ENCODE results near the gene NPNT.

NPNT gene

GRCh38 chr4:105878668-105879067 lies 16.6 kb upstream of the NPNT start:
- Histone ChIP-seq H3K36me3 (ENCODE audit: insufficient read depth, low read length) (no peaks in the 10 kb centered on the region), H3K4me2 (ENCODE audit: low read length) (no peak overlapping the region), H3K9me3 (ENCODE audit: low read length) (no peaks in the 10 kb centered on the region), H3K9ac (ENCODE audit: low read length) (no peak overlapping the region), H4K20me1 (ENCODE audit: insufficient read depth, low read length) (no peaks in the 10 kb centered on the region), H3K4me1 (ENCODE audit: insufficient read depth, low read length, severe bottlenecking) (no peaks in the 10 kb centered on the region), H3F3A (ENCODE audit: insufficient read depth, low read length) (no peaks in the 10 kb centered on the region), H3K4me3 (ENCODE audit: low read depth, low read length, poor library complexity, severe bottlenecking) (no peak overlapping the region), H3K27me3 (ENCODE audit: insufficient read depth, low read length) (no peaks in the 10 kb centered on the region), H2AFZ (ENCODE audit: low read length) (no peak overlapping the region), H3K9me2 (ENCODE audit: low read depth, low read length) (no peaks in the 10 kb centered on the region), H3K27ac (ENCODE audit: low read depth, low read length, poor library complexity, severe bottlenecking) (no peak overlapping the region), H3K79me2 (ENCODE audit: insufficient read depth, low read length) (no peaks in the 10 kb centered on the region)
- TF ChIP-seq EZH2 (IDR thresholded peaks at IDR 0.05; ENCODE audit: borderline replicate concordance, low read length) = no peak
- no peak for TF ChIP-seq CTCF (IDR thresholded peaks at IDR 0.05; ENCODE audit: low read length)

GRCh38 chr4:105887508-105887907 lies 7.8 kb upstream of the NPNT start:
- H3K36me3 ChIP-seq (ENCODE audit: insufficient read depth, low read length) = no peaks in the 10 kb centered on the region
- H3K27me3 ChIP-seq (ENCODE audit: insufficient read depth, low read length) = no peaks in the 10 kb centered on the region
- no peak overlapping the region for H2AFZ ChIP-seq (ENCODE audit: low read length)
- no peak overlapping the region for H3K27ac ChIP-seq (ENCODE audit: low read depth, low read length, poor library complexity, severe bottlenecking)
- no peak overlapping the region for H3K9ac ChIP-seq (ENCODE audit: low read length)
- no peaks in the 10 kb centered on the region for H3K9me2 ChIP-seq (ENCODE audit: low read depth, low read length)
- H3K4me1 ChIP-seq (ENCODE audit: insufficient read depth, low read length, severe bottlenecking) = no peaks in the 10 kb centered on the region
- no peak overlapping the region for H3K4me3 ChIP-seq (ENCODE audit: low read depth, low read length, poor library complexity, severe bottlenecking)
- H3K4me2 ChIP-seq (ENCODE audit: low read length) = no peak overlapping the region
- no peaks in the 10 kb centered on the region for H4K20me1 ChIP-seq (ENCODE audit: insufficient read depth, low read length)
- TF ChIP-seq CTCF (IDR thresholded peaks at IDR 0.05; ENCODE audit: low read length) (no peak), EZH2 (IDR thresholded peaks at IDR 0.05; ENCODE audit: borderline replicate concordance, low read length) (no peak)
- H3K9me3 ChIP-seq (ENCODE audit: low read length) = no peaks in the 10 kb centered on the region
- H3F3A ChIP-seq (ENCODE audit: insufficient read depth, low read length) = no peaks in the 10 kb centered on the region
- no peaks in the 10 kb centered on the region for H3K79me2 ChIP-seq (ENCODE audit: insufficient read depth, low read length)

GRCh38 chr4:105895583-105896460 lies 551 bp downstream of the NPNT start:
- peak overlapping the region; percentile 43 for H3K4me3 ChIP-seq (ENCODE audit: low read depth, low read length, poor library complexity, severe bottlenecking)
- H2AFZ ChIP-seq (ENCODE audit: low read length) = no peak overlapping the region
- no peak overlapping the region for H3K27ac ChIP-seq (ENCODE audit: low read depth, low read length, poor library complexity, severe bottlenecking)
- no peaks in the 10 kb centered on the region for H3K9me3 ChIP-seq (ENCODE audit: low read length)
- H3K9ac ChIP-seq (ENCODE audit: low read length) = no peak overlapping the region; the same call in 1 of the 2 replicates
- no peaks in the 10 kb centered on the region for H3K9me2 ChIP-seq (ENCODE audit: low read depth, low read length)
- peaks cover 15% of the 10 kb centered on the region for H3K4me1 ChIP-seq (ENCODE audit: insufficient read depth, low read length, severe bottlenecking)
- H3K4me2 ChIP-seq (ENCODE audit: low read length) = peak overlapping the region; percentile 52
- H3K27me3 ChIP-seq (ENCODE audit: insufficient read depth, low read length) = no peaks in the 10 kb centered on the region
- H3F3A ChIP-seq (ENCODE audit: insufficient read depth, low read length) = no peaks in the 10 kb centered on the region
- no peaks in the 10 kb centered on the region for H4K20me1 ChIP-seq (ENCODE audit: insufficient read depth, low read length)
- H3K79me2 ChIP-seq (ENCODE audit: insufficient read depth, low read length) = no peaks in the 10 kb centered on the region
- TF ChIP-seq EZH2 (IDR thresholded peaks at IDR 0.05; ENCODE audit: borderline replicate concordance, low read length) (no peak), CTCF (IDR thresholded peaks at IDR 0.05; ENCODE audit: low read length) (no peak)
- H3K36me3 ChIP-seq (ENCODE audit: insufficient read depth, low read length) = no peaks in the 10 kb centered on the region
